ENCODE results near the gene TIMP4.

DNA sequence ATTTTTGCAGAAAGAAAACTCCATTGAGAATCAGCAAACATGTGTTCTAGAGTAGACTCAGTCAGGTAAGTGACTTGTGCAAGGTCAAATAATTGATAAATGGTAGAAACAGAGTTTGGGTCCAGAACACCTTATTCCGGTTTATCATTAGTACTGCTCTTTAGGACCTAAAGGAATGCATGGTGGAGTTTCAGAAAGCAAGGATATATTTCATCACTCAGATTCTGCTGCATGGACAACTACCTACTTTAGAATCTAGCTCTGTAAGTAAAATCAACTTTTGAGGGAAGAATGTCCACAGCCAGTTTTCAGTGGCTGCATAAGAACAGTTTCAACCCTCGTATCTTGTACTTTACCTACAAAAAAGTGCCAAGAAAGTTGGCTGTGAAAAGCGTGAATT, 43.6 kb downstream of the TIMP4 start:
- TF ChIP-seq, protein P1, sequence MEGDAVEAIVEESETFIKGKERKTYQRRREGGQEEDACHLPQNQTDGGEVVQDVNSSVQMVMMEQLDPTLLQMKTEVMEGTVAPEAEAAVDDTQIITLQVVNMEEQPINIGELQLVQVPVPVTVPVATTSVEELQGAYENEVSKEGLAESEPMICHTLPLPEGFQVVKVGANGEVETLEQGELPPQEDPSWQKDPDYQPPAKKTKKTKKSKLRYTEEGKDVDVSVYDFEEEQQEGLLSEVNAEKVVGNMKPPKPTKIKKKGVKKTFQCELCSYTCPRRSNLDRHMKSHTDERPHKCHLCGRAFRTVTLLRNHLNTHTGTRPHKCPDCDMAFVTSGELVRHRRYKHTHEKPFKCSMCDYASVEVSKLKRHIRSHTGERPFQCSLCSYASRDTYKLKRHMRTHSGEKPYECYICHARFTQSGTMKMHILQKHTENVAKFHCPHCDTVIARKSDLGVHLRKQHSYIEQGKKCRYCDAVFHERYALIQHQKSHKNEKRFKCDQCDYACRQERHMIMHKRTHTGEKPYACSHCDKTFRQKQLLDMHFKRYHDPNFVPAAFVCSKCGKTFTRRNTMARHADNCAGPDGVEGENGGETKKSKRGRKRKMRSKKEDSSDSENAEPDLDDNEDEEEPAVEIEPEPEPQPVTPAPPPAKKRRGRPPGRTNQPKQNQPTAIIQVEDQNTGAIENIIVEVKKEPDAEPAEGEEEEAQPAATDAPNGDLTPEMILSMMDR (IDR thresholded peaks at IDR 0.05): no peak
- TF ChIP-seq POLR2A (IDR thresholded peaks at IDR 0.05): no peak
